ENCODE data around the gene OR2J2. TPM values are rescaled to one million over a fixed set of nuclear protein-coding genes. Genes with fewer than 3 reads are reported as not detected.
"Not testable (repeated sequence)": the region's sequence is repeated elsewhere in the genome, so short reads cannot be mapped to it uniquely, and the experiment has no call there.

OR2J2 gene
- total RNA-seq = not detected in 2 replicates

GRCh38 chr6:29170607-29171006 is at the start of gene OR2J2:
TSS of gene OR2J2 (plus strand) at chr6:29170907. CDS start at chr6:29173636, 2,729 bp downstream.
- not testable (repeated sequence) for DNase-seq (ENCODE audit: low read depth in 2 of 2)

- no peak for DNase-seq (ENCODE audit: low read depth in 2 of 2)
These were observed 41.2 kb upstream of the OR2J2 start for GRCh38 chr6:29129326-29130012.

GRCh38 chr6:29130644-29131043 is 40.1 kb upstream of the OR2J2 start:
- DNase-seq (ENCODE audit: low read depth in 2 of 2) = no peak

- no peak for DNase-seq (ENCODE audit: low read depth in 2 of 2)
These were observed 39.0 kb upstream of the OR2J2 start for GRCh38 chr6:29131691-29132090.

- DNase-seq (ENCODE audit: low read depth in 2 of 2) = no peak
These were observed 33.0 kb upstream of the OR2J2 start for GRCh38 chr6:29137724-29138123.

GRCh38 chr6:29141606-29142005 is 29.1 kb upstream of the OR2J2 start:
- DNase-seq (ENCODE audit: low read depth in 2 of 2) = no peak

- DNase-seq (ENCODE audit: low read depth in 2 of 2) = no peak
These were observed 28.4 kb upstream of the OR2J2 start for GRCh38 chr6:29142309-29142708.

- DNase-seq (ENCODE audit: low read depth in 2 of 2) = no peak
These were observed 24.5 kb upstream of the OR2J2 start for GRCh38 chr6:29146179-29146578.

- no peak for DNase-seq (ENCODE audit: low read depth in 2 of 2)
These were observed 23.6 kb upstream of the OR2J2 start for GRCh38 chr6:29147074-29147473.

- not testable (repeated sequence) for DNase-seq (ENCODE audit: low read depth in 2 of 2)
These were observed 21.3 kb upstream of the OR2J2 start for GRCh38 chr6:29149444-29149843.

- no peak for DNase-seq (ENCODE audit: low read depth in 2 of 2)
These were observed 17.6 kb upstream of the OR2J2 start for GRCh38 chr6:29153083-29153482.

GRCh38 chr6:29155182-29155581 is 15.5 kb upstream of the OR2J2 start:
- not testable (repeated sequence) for DNase-seq (ENCODE audit: low read depth in 2 of 2)

- not testable (repeated sequence) for DNase-seq (ENCODE audit: low read depth in 2 of 2)
These were observed 10.8 kb upstream of the OR2J2 start for GRCh38 chr6:29159922-29160321.

GRCh38 chr6:29165571-29165970 is 5.1 kb upstream of the OR2J2 start:
- not testable (repeated sequence) for DNase-seq (ENCODE audit: low read depth in 2 of 2)

GRCh38 chr6:29171736-29172135 is 1.0 kb downstream of the OR2J2 start:
- DNase-seq (ENCODE audit: low read depth in 2 of 2) = no peak

GRCh38 chr6:29183594-29183993 is 12.9 kb downstream of the OR2J2 start:
- DNase-seq (ENCODE audit: low read depth in 2 of 2) = no peak

GRCh38 chr6:29188659-29189058 is 18.0 kb downstream of the OR2J2 start:
- DNase-seq (ENCODE audit: low read depth in 2 of 2) = not testable (repeated sequence)

- DNase-seq (ENCODE audit: low read depth in 2 of 2) = no peak
These were observed 30.3 kb downstream of the OR2J2 start for GRCh38 chr6:29200767-29201662.

- DNase-seq (ENCODE audit: low read depth in 2 of 2) = no peak
These were observed 31.3 kb downstream of the OR2J2 start for GRCh38 chr6:29201966-29202365.

GRCh38 chr6:29211488-29211887 is 40.8 kb downstream of the OR2J2 start:
- no peak for DNase-seq (ENCODE audit: low read depth in 2 of 2)

- DNase-seq (ENCODE audit: low read depth in 2 of 2) = no peak
These were observed 45.8 kb downstream of the OR2J2 start for GRCh38 chr6:29216528-29216927.

- DNase-seq (ENCODE audit: low read depth in 2 of 2) = not testable (repeated sequence)
These were observed 46.5 kb downstream of the OR2J2 start for GRCh38 chr6:29217242-29217641.

- not testable (repeated sequence) for DNase-seq (ENCODE audit: low read depth in 2 of 2)
These were observed 47.3 kb downstream of the OR2J2 start for GRCh38 chr6:29218056-29218455.

Data from lung microvascular endothelial cell (primary cell).